GM20000 (cell line): ENCODE results near the gene MRPL42.
"Not testable (repeated sequence)": the region's sequence is repeated elsewhere in the genome, so short reads cannot be mapped to it uniquely, and the experiment has no call there.

Experiments used
- DNase-seq: peaks from one replicate; pipeline ENCODE4 v3.0.0; 2012; ENCODE audit warnings: low spot score
- CTCF ChIP-seq: IDR thresholded peaks from 2 replicates; pipeline ENCODE4 v1.5.1; 2012; ENCODE audit warnings: mild to moderate bottlenecking, control low read depth; ENCODE audit errors: extremely low read depth, missing control alignments

MRPL42 gene

DNA sequence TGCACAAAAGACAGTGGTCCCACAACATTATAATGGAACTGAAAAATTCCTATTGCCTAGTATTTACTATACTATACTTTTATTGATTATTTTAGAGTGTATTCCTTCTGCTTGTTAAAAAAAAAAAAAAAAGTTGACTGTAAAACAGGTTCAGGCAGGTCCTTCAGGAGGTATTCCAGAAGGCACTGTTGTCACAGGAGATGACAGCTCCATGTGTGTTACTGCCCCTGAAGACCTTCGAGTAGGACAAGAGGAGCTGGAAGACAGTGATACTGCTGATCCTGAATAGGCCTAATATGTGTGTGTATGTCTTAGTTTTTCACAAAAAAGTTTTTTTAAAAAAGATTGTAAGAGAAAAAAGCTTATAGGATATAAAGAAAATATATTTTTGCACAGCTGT is 37.9 kb upstream of the MRPL42 start:
- no peak for DNase-seq
- no peak for TF ChIP-seq CTCF

GRCh38 chr12:93429852-93430251 is 37.5 kb upstream of the MRPL42 start:
- DNase-seq: no peak
- TF ChIP-seq CTCF: no peak

DNA sequence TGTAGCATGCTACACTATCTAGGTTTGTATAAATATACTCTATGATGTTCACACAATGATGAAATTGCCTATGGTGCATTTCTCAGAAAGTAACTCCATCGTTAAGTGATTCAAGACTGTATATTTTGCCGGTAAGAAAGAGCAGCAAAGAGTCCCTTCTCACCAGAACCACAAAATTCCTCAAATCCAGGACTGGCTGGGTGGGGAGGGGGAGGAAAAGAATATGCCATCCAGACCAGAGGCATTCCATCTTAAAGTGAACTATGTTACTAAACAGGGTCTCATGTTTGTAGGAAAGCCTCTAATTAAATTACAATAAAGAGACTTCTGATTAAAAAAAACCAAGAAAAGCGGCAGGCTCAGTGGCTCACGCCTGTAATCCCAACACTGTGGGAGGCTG is 37.0 kb upstream of the MRPL42 start:
- TF ChIP-seq CTCF: no peak

GRCh38 chr12:93432031-93432430 is 35.3 kb upstream of the MRPL42 start:
- not testable (repeated sequence) for DNase-seq

More for the DNA sequence above, 37.0 kb upstream of the MRPL42 start:
- DNase-seq: no peak

DNA sequence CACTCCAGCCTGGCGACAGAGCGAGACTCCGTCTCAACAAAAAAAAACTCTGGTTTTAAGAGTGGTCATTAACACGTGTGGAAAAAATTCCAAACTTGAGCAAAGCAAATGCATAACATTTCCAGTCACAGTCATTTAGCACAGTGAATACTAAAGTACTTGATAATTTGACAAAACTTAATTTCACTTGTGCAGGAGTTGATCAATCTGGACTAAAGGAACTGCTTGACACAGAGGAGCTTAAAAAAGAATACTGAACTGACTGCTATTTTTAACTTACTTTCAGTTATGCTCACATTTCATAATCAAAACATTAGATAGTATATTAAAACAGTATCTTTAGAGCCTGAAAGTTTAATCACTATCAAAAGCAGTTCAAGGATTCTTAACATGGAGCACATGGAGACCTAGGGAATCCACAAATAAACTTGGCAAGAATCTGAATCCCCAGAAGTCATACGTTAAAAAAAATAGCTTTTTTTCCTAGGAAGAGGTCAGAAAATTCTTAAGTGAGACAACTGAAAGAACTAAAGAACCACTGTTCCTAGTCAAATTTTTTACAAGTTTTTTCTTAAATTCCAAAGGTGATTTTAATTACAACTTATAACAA is 33.0 kb upstream of the MRPL42 start:
- TF ChIP-seq CTCF: no peak
- no peak for DNase-seq

GRCh38 chr12:93438266-93439050 is 28.9 kb upstream of the MRPL42 start:
- no peak for DNase-seq
- no peak for TF ChIP-seq CTCF

DNA sequence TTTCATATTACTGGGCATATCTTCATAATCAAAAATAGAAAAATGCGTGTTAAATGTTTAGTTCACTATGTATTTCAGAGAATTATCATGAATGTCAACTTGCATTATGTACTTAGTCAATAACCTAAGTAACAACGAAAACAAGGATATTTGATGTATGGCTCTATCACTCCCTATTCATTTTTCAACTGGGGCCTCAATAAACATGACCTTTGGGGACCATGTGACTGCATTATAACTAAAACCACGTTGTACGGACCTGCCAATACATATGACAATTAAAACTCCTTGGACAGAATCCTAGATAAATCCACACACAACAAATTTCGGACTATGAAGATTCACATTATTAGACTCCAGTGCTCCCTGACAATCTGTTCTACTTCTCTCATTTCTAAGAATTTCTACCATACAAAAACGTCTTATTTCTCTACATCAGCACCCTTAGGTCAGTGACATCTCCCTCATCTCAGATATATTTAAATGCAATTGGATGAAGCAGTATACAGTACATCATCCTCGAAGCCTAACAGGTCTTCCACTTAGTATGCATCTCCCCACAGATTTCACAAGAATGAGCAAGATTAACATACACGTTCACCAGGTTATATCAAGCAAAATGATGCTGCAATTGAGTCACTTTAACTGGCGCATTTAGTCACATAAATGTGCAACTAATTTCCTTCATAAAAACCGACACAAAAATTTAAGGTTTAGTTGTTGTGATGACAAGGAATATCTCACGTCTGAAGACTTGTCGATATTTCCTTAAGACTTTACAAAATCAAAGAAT is 27.1 kb upstream of the MRPL42 start:
- DNase-seq: no peak
- TF ChIP-seq CTCF: no peak
